IMR-90 (cell line): Measurements from ENCODE around the gene CTNND2.

ENCODE experiments used
- CHD1 ChIP-seq: IDR thresholded peaks from 2 replicates; pipeline ENCODE4 v1.6.1; 2012; ENCODE audit warnings: low read depth, low read length, improper control_type of control experiment
- MAFK ChIP-seq: IDR thresholded peaks from 2 replicates; pipeline ENCODE4 v1.6.1; 2012; ENCODE audit warnings: low read depth, low read length, improper control_type of control experiment
- MAZ ChIP-seq: IDR thresholded peaks from 2 replicates; pipeline ENCODE4 v1.6.1; 2012; ENCODE audit warnings: low read depth, mild to moderate bottlenecking, low read length, improper control_type of control experiment, moderate library complexity, borderline replicate concordance
- MXI1 ChIP-seq: IDR thresholded peaks from 2 replicates; pipeline ENCODE4 v1.6.1; 2012; ENCODE audit warnings: low read depth, mild to moderate bottlenecking, low read length, moderate library complexity, borderline replicate concordance
- NFE2L2 ChIP-seq: fragments of 150-350 bp; IDR thresholded peaks from 2 replicates; pipeline ENCODE4 v1.6.1; 2016; ENCODE audit warnings: low read depth, mild to moderate bottlenecking, low read length
- POLR2A ChIP-seq: IDR thresholded peaks from 2 replicates; pipeline ENCODE4 v1.6.1; 2012; ENCODE audit warnings: mild to moderate bottlenecking, low read depth, low read length
- RCOR1 ChIP-seq: IDR thresholded peaks from 2 replicates; pipeline ENCODE4 v1.6.1; 2012; ENCODE audit warnings: mild to moderate bottlenecking, low read length, improper control_type of control experiment; ENCODE audit not compliant: insufficient replicate concordance
- RFX5 ChIP-seq: IDR thresholded peaks from 2 replicates; pipeline ENCODE4 v1.8.0; 2012; ENCODE audit warnings: low read depth, mild to moderate bottlenecking, low read length, moderate library complexity
- TF ChIP-seq, protein P1 (sequence below): conservative IDR thresholded peaks from 2 replicates; pipeline ENCODE4 v1.5.1; 2012; ENCODE audit warnings: mild to moderate bottlenecking, low read depth, low read length, improper control_type of control experiment
- TF ChIP-seq, protein P2 (sequence below): fragments of 150-350 bp; IDR thresholded peaks from 2 replicates; pipeline ENCODE4 v1.6.1; 2017; ENCODE audit warnings: mild to moderate bottlenecking, antibody characterized with exemption, low read length, low read depth

DNA sequence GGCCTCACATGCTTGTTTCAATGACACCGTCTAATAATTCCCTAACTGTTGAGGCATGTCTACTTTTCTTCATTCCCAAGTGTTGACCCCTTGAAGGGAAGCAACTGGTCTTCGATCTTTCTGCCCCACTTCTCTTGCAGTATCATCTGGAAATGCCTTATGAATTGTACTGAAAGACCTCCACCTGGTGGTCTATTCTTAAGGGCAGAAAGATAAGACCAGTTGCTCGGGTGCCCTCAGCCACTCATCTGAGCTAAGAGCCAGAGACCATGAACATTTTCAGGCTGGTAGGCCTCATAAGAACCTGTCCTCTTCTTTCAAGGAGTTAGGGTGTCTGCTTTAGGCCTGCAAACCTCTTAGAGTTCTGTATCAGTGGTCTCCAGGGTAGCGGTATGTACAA lies 542.5 kb downstream of the CTNND2 start:
- TF ChIP-seq, protein P1, sequence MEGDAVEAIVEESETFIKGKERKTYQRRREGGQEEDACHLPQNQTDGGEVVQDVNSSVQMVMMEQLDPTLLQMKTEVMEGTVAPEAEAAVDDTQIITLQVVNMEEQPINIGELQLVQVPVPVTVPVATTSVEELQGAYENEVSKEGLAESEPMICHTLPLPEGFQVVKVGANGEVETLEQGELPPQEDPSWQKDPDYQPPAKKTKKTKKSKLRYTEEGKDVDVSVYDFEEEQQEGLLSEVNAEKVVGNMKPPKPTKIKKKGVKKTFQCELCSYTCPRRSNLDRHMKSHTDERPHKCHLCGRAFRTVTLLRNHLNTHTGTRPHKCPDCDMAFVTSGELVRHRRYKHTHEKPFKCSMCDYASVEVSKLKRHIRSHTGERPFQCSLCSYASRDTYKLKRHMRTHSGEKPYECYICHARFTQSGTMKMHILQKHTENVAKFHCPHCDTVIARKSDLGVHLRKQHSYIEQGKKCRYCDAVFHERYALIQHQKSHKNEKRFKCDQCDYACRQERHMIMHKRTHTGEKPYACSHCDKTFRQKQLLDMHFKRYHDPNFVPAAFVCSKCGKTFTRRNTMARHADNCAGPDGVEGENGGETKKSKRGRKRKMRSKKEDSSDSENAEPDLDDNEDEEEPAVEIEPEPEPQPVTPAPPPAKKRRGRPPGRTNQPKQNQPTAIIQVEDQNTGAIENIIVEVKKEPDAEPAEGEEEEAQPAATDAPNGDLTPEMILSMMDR, result no peak
- TF ChIP-seq POLR2A (no peak), CHD1 (no peak), MXI1 (no peak), NFE2L2 (no peak), RCOR1 (no peak), MAZ (no peak), RFX5 (no peak), MAFK (no peak)
- TF ChIP-seq, protein P2, sequence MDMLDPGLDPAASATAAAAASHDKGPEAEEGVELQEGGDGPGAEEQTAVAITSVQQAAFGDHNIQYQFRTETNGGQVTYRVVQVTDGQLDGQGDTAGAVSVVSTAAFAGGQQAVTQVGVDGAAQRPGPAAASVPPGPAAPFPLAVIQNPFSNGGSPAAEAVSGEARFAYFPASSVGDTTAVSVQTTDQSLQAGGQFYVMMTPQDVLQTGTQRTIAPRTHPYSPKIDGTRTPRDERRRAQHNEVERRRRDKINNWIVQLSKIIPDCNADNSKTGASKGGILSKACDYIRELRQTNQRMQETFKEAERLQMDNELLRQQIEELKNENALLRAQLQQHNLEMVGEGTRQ, result no peak
